Suprapubic skin (tissue), 4 donors: ENCODE data around the gene CDH7. TPM values are rescaled to one million over a fixed set of nuclear protein-coding genes. Genes with fewer than 3 reads are reported as not detected.

Experiments
- DNase-seq, 2 donors: peaks; one replicate each; pipeline ENCODE4 v3.0.0-alpha.2; 2019; ENCODE audit warnings: low spot score in 2 of 2
- H3K27ac ChIP-seq: fragments of 200-600 bp; sonication (generic); one replicate; pipeline ENCODE4 v1.5.1; 2019
- H3K27me3 ChIP-seq: fragments of 200-600 bp; sonication (generic); one replicate; pipeline ENCODE4 v1.5.1; 2019
- H3K36me3 ChIP-seq: fragments of 200-600 bp; sonication (generic); one replicate; pipeline ENCODE4 v1.5.1; 2019
- H3K4me1 ChIP-seq: fragments of 200-600 bp; sonication (generic); one replicate; pipeline ENCODE4 v1.5.1; 2019
- H3K4me3 ChIP-seq: fragments of 200-600 bp; sonication (generic); one replicate; pipeline ENCODE4 v1.5.1; 2019; ENCODE audit warnings: mild to moderate bottlenecking
- H3K9me3 ChIP-seq: fragments of 200-600 bp; sonication (generic); one replicate; pipeline ENCODE4 v1.5.1; 2019
- CTCF ChIP-seq, 2 donors: fragments of 200-600 bp in 1 of 2; fragments of 450-650 bp in 1 of 2; sonication (generic) in 1 of 2; IDR thresholded peaks; one replicate each; pipeline ENCODE4 v1.5.1; 2016 to 2019; ENCODE audit warnings: antibody characterized with exemption in 2 of 2, mild to moderate bottlenecking in 1 of 2, moderate library complexity in 1 of 2
- EP300 ChIP-seq: sonication (generic); formaldehyde crosslinking; IDR thresholded peaks from one replicate; pipeline ENCODE4 v1.6.1; 2017; ENCODE audit warnings: antibody characterized with exemption
- POLR2A ChIP-seq, 2 donors: fragments of 450-650 bp; IDR thresholded peaks; one replicate each; pipeline ENCODE4 v1.6.1; 2017; ENCODE audit warnings: antibody characterized with exemption in 2 of 2, mild to moderate bottlenecking in 2 of 2, moderate library complexity in 2 of 2
- POLR2AphosphoS5 ChIP-seq, 3 donors: sonication (generic); formaldehyde crosslinking; IDR thresholded peaks; one replicate each; pipeline ENCODE4 v1.6.1; 2017; ENCODE audit warnings: antibody characterized with exemption in 3 of 3
- WGBS: methylation state at CpG from one replicate; pipeline ENCODE4 v1.1.5; 2018; 5-methylcytosine and 5-hydroxymethylcytosine counted together
- total RNA-seq, 4 donors: library from RNA; depleted of rRNA; stranded (reverse); fragments of >200 nt; gene quantifications; one replicate each; pipeline ENCODE4 v1.1.0, GENCODE V29; 2016

CDH7 gene
- total RNA-seq, 4 donors from 2014 or later, result 0.24 TPM; not detected in 3

- Histone ChIP-seq H3K4me1 (no peaks in the 10 kb centered on the region), H3K9me3 (no peaks in the 10 kb centered on the region), H3K27me3 (no peaks in the 10 kb centered on the region), H3K27ac (no peak overlapping the region), H3K4me3 (no peak overlapping the region), H3K36me3 (no peaks in the 10 kb centered on the region)
- 79% methylated on average over 4 of the region's 4 CpGs for WGBS
- TF ChIP-seq POLR2AphosphoS5 (IDR thresholded peaks at IDR 0.05) (no peak), POLR2A (IDR thresholded peaks at IDR 0.05) (no peak), CTCF (IDR thresholded peaks at IDR 0.05) (no peak), EP300 (no peak)
- no peak for DNase-seq
Observed at GRCh38 chr18:65938592-65939372, 188.0 kb downstream of the CDH7 start.
